NCI-H748 treated with DMSO at 0.1 percent for 48 hours (cell line): ENCODE results near the gene ASCC1.
"Not testable (repeated sequence)": the region's sequence is repeated elsewhere in the genome, so short reads cannot be mapped to it uniquely, and the experiment has no call there.

ENCODE experiments used
- DNase-seq: peaks from one replicate; lab custom pipeline; 2025; lab: John Stamatoyannopoulos, UW

Gene ASCC1

GRCh38 chr10:72215611-72216549 is at the start of gene ASCC1, which contains the start of gene ANAPC16:
Gene ASCC1, minus strand, starts transcription at chr10:72216276. Its CDS starts 2,978 bp downstream, at chr10:72213298.
Gene ANAPC16, plus strand, starts transcription at chr10:72216012. Its CDS starts 7,903 bp downstream, at chr10:72223915.
- DNase-seq = peak; percentile 81

DNA sequence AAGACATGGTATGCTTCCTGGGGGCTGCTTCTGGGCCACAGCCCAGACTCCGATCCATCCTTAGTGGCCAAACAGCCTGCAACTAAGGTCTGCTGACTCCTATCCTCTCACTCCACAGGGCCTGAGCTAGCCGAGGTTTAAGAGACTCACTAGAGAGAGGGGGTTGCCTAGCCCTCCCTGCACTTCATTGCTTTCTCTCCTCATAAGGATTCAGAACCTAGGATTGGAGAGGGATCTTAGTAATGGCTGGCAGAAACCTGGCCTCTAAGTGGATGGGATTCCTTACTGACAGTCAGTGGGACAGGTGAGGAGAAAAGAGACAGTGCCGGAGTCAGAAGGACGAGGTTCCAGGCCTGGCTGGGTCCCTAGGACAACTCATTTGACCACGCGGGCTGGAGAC is 49.4 kb upstream of the ASCC1 start:
- no peak for DNase-seq

- no peak for DNase-seq
Observed at GRCh38 chr10:72264536-72264935, 48.5 kb upstream of the ASCC1 start.

- peak; percentile 83 for DNase-seq
Observed at GRCh38 chr10:72263613-72264241, 47.7 kb upstream of the ASCC1 start.

DNA sequence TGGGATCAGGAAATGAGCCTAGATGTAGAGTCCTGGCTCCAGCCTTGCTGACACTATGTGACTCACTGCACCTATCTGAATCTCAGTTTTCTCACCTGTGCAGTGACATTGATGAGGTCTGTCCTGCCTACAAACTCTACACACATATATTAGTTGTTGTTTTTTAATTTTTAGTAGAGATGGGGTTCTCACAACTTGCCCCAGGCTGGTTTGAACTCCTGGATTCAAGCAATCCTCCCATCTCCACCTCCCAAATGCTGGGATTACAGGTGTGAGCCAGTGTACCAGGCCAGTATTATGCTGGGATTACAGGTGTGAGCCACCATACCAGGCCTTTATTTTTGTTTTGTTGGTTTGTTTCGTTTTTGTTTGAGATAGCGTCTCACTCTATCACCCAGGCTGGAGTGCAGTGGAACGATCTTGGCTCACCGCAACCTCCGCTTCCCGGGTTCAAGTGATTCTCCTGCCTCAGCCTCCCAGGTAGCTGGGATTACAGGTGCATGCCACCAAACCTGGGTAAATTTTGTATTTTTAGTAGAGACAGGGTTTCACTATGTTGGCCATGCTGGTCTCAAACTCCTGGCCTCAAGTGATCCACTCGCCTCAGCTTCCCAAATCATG is 45.8 kb upstream of the ASCC1 start:
- DNase-seq = no peak

- no peak for DNase-seq
Observed at GRCh38 chr10:72260976-72261783, 45.1 kb upstream of the ASCC1 start.

DNA sequence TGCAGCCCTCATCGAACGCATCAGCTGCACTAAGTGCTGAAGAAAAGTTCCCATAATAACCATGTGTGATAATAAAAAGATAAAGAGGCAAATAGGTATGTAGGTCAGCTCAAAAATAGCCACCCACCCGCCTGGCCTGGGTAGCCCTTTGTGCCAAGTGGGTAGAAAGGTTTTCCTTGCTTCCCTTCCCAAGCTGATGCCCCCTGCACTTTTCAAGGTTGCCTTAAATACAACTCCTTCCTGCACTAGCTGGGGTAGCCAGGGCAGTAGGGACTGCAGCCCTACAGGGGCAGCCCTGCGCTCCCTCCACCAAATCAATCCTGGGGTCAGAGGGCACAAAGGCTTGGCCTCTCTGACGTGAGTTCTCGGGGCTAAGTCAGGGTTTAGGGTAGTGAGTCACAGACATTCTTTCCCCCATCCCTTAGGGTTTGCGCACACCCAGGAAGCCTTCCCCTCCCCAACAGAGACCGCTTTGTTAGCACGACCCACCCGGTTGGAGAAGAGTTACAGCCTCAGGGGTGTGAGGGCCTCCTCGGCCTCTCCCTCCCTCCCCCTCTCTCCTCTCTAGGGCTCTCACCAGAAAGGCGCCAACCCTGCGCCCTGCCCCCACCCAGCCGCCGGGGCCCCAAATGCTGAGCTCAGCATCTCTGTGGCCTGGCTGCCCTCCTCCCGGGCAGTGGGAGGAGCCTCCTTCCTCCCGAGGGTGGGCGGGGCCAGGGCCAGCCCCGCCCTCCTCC is 44.3 kb upstream of the ASCC1 start:
- peak; percentile 67 for DNase-seq

DNA sequence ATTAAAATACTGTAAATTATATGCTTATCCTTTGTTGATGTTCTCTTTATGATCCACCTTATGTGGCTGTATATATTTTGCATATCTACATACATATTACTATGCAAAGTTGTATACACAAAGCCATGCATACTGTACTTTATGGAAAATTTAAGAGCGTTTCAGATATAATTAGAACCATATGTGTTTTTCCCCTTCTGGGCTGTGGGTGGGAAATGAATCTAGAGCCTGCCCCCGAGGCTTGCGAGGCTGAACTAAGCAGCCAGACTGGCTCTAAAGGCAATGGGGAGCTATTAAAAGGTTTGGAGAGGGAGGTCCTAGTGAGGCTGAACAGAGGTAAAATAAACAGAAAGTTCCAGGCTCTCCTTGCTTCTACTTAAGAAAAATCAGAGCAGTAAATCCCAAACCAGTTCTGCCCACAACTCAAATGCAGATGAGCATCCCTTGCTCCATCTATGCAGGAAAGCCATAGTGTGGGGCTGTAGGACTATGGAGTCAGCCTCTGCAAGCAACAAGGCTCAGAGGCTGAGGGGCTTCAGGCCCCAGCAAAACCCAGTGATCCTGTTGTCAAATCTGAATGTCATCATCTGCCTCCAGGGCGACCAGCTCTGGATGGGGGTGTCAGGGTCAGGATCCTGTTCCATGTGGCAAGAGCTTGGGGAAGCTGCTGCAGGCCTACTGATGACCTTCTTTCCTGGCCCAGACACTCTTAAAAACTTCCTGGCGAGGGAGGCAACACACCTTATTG is 43.6 kb upstream of the ASCC1 start:
- no peak for DNase-seq

DNA sequence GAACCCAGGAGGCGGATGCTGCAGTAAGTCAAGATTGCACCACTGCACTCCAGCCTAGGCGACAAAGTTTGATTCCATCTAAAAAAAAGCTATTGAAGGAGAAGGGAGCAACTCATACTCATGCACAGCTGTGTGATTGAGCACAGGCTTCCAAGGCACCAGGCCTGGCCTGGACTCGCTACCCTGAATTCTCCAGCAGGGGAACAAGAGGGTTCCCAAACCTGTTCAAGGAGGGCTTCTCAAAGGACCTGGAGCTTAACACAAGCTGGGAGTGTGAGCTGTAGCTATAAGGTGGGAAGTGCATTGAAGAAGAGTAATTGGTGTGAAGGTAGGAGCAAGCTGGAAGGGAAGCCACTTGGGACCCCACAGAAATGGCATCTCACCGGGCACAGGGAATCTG is 42.5 kb upstream of the ASCC1 start:
- no peak for DNase-seq

GRCh38 chr10:72257051-72257892 is 41.2 kb upstream of the ASCC1 start:
- DNase-seq = no peak

DNA sequence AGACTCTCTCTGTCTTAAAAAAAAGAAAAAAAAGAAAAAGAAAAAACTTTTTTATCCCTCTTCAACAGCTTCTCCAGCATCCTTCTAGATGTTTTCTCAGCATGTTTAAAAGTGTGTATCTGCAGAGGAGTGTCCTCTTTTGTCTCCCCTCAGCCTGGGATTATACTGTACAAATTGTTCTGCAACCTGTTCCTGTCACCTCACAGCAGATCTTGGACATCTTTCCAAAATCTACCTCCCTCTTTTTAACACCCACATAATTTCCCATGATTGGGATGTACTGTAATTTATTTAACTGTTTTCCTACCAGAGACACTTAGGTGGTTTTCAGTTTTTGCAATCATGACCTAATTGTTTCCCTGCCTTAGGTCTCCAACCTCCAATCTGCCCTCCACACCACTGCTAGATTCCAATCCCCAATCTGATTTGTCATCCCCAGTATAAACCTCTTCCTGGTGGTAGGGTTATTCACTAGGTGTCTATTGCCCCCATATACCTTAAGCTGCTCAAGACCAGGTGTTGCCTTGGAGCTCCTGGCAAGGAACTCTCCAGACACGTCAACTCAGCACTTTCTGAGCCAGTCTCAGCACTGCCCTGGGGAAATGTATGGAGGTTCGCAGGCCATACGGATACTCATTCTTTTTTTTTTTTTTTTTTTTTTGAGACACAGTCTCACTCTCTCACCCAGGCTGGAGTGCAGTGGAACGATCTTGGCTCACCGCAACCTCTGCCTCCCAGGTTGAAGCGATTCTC is 40.1 kb upstream of the ASCC1 start:
- DNase-seq = no peak

- no peak for DNase-seq
Observed at GRCh38 chr10:72254813-72255568, 38.9 kb upstream of the ASCC1 start.

DNA sequence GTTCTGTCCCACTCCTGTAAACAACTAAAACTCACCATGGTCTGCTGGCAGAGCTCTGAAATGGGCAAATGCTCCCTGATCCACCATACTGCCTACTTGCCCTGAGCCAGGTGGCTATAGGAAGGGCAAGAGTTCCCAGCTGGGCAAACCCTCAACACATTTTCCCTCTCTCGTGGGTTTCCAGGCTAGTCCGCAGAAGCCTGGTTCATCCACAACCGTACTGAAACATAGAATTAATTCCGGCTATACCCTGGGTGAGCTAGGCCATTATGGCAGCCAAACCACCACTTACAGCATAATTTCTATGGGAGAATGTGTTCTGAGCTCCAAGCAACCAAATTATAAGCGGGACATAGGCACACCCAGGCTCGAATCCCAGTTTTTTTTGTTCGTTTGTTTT is 37.5 kb upstream of the ASCC1 start:
- no peak for DNase-seq

GRCh38 chr10:72252972-72253371 is 36.9 kb upstream of the ASCC1 start:
- no peak for DNase-seq

GRCh38 chr10:72251635-72252034 is 35.6 kb upstream of the ASCC1 start:
- no peak for DNase-seq

- DNase-seq = no peak
Observed at GRCh38 chr10:72250666-72251065, 34.6 kb upstream of the ASCC1 start.

- DNase-seq = not testable (repeated sequence)
Observed at GRCh38 chr10:72249176-72249862, 33.2 kb upstream of the ASCC1 start.
